Mesothelial cell of epicardium (in vitro differentiated cells): ENCODE data around the gene SH2B3. TPM values are rescaled to one million over a fixed set of nuclear protein-coding genes. Genes with fewer than 3 reads are reported as not detected.
"Not testable (repeated sequence)": the region's sequence is repeated elsewhere in the genome, so short reads cannot be mapped to it uniquely, and the experiment has no call there.

Source experiments
- DNase-seq, 2 experiments: peaks; one replicate each; pipeline ENCODE4 v3.0.0; 2021; ENCODE audit warnings: low spot score in 2 of 2; ENCODE audit not compliant: unreplicated experiment in 2 of 2
- H3K27ac Mint-ChIP-seq: 2 replicates; pipeline ENCODE4 v1.8.0; 2021; ENCODE audit warnings: mixed read lengths
- H3K27me3 Mint-ChIP-seq: 2 replicates; pipeline ENCODE4 v1.8.0; 2021; ENCODE audit warnings: low read depth, mixed read lengths
- H3K36me3 Mint-ChIP-seq: 2 replicates; pipeline ENCODE4 v1.8.0; 2021; ENCODE audit warnings: mixed read lengths
- H3K4me1 Mint-ChIP-seq: 2 replicates; pipeline ENCODE4 v1.8.0; 2021; ENCODE audit warnings: mixed read lengths
- H3K4me3 Mint-ChIP-seq: 2 replicates; pipeline ENCODE4 v1.8.0; 2021; ENCODE audit warnings: mild to moderate bottlenecking, moderate library complexity, mixed read lengths
- H3K9me3 Mint-ChIP-seq: 2 replicates; pipeline ENCODE4 v1.8.0; 2021; ENCODE audit warnings: mixed read lengths
- total RNA-seq: library from RNA; stranded (reverse); gene quantifications from 3 replicates; pipeline ENCODE4 v1.2.1, GENCODE V29; 2021
- TF ChIP-seq, protein P1 (sequence below): fragments of 200-600 bp; sonication (generic); IDR thresholded peaks from one replicate; pipeline ENCODE4 v1.5.0; 2021; ENCODE audit warnings: antibody characterized with exemption; ENCODE audit not compliant: unreplicated experiment

The SH2B3 gene
- total RNA-seq, 1 donor from 2014 or later, result 2.1 TPM

GRCh38 chr12:111393700-111394300, 11.9 kb upstream of the SH2B3 start:
- peaks cover 5% of the 10 kb centered on the region for H3K4me1 Mint-ChIP-seq
- TF ChIP-seq, protein P1, sequence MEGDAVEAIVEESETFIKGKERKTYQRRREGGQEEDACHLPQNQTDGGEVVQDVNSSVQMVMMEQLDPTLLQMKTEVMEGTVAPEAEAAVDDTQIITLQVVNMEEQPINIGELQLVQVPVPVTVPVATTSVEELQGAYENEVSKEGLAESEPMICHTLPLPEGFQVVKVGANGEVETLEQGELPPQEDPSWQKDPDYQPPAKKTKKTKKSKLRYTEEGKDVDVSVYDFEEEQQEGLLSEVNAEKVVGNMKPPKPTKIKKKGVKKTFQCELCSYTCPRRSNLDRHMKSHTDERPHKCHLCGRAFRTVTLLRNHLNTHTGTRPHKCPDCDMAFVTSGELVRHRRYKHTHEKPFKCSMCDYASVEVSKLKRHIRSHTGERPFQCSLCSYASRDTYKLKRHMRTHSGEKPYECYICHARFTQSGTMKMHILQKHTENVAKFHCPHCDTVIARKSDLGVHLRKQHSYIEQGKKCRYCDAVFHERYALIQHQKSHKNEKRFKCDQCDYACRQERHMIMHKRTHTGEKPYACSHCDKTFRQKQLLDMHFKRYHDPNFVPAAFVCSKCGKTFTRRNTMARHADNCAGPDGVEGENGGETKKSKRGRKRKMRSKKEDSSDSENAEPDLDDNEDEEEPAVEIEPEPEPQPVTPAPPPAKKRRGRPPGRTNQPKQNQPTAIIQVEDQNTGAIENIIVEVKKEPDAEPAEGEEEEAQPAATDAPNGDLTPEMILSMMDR, result no peak
- H3K4me3 Mint-ChIP-seq, result no peak overlapping the region
- DNase-seq, result no peak
- H3K27ac Mint-ChIP-seq, result no peak overlapping the region
- no peaks in the 10 kb centered on the region for H3K9me3 Mint-ChIP-seq
- H3K27me3 Mint-ChIP-seq, result peaks cover 12% of the 10 kb centered on the region
- no peaks in the 10 kb centered on the region for H3K36me3 Mint-ChIP-seq

GRCh38 chr12:111394480-111394879, 11.2 kb upstream of the SH2B3 start:
- TF ChIP-seq, protein P1, result no peak
- H3K36me3 Mint-ChIP-seq, result no peaks in the 10 kb centered on the region
- H3K9me3 Mint-ChIP-seq, result no peaks in the 10 kb centered on the region
- H3K27me3 Mint-ChIP-seq, result peaks cover 10% of the 10 kb centered on the region
- no peak overlapping the region for H3K27ac Mint-ChIP-seq
- no peak for DNase-seq
- peaks cover 5% of the 10 kb centered on the region for H3K4me1 Mint-ChIP-seq
- no peak overlapping the region for H3K4me3 Mint-ChIP-seq

DNA sequence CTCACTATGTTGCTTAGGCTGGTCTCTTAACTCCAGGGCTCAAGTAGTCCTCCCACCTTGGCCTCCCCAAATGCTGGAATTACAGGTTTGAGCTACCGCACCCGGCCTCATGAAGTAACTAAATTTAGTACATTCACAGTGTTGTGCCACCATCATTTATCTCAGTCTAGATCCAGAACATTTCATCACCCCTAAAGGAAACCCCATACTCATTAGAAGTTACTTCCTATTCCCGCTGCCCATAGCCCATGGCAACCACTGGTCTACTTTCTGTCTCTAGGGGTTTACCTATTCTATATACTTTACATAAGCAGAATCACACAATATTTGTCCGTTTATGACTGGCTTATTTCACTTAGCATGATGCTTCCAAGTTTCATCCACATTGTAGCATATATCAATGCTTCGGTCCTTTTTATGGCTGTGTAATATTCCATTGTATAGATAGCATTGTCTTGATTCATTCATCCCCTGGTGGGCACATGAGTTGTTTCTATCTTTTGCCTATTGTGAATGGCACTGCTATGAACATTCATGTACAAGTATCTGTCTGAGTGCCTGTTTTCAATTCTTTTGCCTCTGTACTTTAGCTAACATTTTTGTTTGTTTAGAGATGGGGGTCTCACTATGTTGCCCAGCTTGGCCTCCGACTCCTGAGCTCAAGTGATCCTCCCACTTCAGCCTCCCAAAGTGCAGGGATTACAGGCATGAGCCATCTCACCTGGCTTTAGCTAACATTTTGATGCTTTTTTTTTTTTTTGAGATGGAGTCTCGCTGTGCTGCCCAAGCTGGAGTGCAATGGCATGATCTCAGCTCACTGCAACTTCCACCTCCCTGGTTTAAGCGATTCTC, 10.2 kb upstream of the SH2B3 start:
- H3K9me3 Mint-ChIP-seq, result no peaks in the 10 kb centered on the region
- no peak overlapping the region for H3K4me3 Mint-ChIP-seq
- H3K27ac Mint-ChIP-seq, result no peak overlapping the region
- no peaks in the 10 kb centered on the region for H3K36me3 Mint-ChIP-seq
- DNase-seq, result no peak
- peaks cover 5% of the 10 kb centered on the region for H3K4me1 Mint-ChIP-seq
- H3K27me3 Mint-ChIP-seq, result peaks cover 15% of the 10 kb centered on the region
- TF ChIP-seq, protein P1, result no peak

DNA sequence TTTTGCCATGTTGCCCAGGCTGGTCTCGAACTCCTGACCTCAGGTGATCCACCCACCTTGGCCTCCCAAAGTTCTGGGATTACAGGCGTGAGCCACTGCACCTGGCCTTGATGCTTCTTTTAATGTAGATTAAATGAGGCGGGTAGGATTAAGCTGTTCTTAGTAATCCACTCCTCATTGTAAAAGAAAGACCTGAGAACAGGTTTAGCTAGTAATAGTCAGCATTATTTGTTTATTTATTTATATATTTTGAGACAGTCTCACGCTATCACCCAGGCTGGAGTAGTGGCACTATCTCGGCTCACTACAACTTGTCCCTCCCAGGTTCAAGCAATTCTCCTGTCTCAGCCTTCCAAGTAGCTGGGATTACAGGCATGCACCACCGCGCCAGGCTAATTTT, 9.5 kb upstream of the SH2B3 start:
- DNase-seq, H3K9me3 Mint-ChIP-seq, H3K27ac Mint-ChIP-seq, H3K4me3 Mint-ChIP-seq, H3K36me3 Mint-ChIP-seq, H3K4me1 Mint-ChIP-seq: not testable (repeated sequence)
- H3K27me3 Mint-ChIP-seq, result peaks cover 12% of the 10 kb centered on the region

GRCh38 chr12:111396726-111397445, 8.8 kb upstream of the SH2B3 start:
- peak overlapping the region; percentile 55 for H3K4me3 Mint-ChIP-seq
- DNase-seq, result peak; percentile 81 to 95
- TF ChIP-seq, protein P1, result peak; percentile 95
- H3K9me3 Mint-ChIP-seq, result no peaks in the 10 kb centered on the region
- H3K4me1 Mint-ChIP-seq, result peaks cover 5% of the 10 kb centered on the region
- H3K27me3 Mint-ChIP-seq, result peaks cover 12% of the 10 kb centered on the region
- no peaks in the 10 kb centered on the region for H3K36me3 Mint-ChIP-seq
- H3K27ac Mint-ChIP-seq, result no peak overlapping the region

DNA sequence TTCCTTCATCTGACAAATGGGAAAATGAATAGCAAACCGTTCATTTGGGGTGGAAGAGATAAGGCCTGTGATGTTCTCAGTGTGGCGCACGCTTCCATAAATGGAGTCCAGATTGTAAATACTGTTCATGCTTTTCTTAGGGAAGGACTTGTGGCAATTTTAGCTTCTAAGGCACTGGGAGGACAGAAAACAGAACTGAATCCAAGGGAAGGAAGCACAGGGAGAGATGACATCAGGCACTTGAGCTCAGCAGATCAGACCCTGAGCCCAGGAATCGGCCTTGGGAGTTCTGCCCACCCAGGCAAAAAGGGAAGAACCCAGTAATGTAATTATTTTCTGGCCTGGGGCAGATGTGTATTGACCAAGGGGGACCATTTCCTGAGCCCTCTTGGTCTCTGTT, 7.2 kb upstream of the SH2B3 start:
- DNase-seq, result no peak
- Mint-ChIP-seq H3K4me1 (peaks cover 9% of the 10 kb centered on the region), H3K27ac (no peak overlapping the region), H3K4me3 (no peak overlapping the region), H3K36me3 (no peaks in the 10 kb centered on the region), H3K27me3 (peaks cover 19% of the 10 kb centered on the region), H3K9me3 (no peaks in the 10 kb centered on the region)
- TF ChIP-seq, protein P1, result no peak

DNA sequence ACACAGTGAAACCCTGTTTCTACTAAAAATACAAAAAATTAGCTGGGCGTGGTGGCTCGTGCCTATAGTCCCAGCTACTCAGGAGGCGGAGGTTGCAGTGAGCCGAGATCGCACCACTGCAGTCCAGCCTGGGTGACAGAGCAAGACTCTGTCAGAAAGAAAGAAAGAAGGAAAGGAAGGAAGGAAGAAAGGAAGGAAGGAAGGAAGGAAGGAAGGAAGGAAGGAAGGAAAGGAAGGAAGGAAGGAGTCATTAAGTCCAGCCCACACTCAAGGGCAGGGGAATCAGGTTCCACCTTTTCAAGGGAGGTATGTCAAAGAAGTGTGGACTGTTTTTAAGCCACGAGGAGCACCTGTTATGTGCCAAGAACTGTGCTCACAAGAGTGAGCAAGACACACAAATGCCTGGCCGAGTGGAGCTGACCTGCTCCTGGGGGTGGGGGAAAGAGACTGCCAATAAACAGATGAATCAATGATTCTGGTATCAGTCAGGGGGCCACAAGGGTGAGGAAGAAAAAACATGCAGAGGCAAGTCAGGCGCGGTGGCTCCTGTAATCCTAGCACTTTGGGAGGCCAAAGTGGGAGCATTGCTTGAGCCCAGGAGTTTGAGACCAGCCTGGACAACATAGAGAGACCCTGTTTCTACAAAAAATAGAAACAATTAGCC, 5.8 kb upstream of the SH2B3 start:
- not testable (repeated sequence) for DNase-seq, H3K9me3 Mint-ChIP-seq, H3K4me3 Mint-ChIP-seq, H3K4me1 Mint-ChIP-seq, H3K36me3 Mint-ChIP-seq, H3K27ac Mint-ChIP-seq
- H3K27me3 Mint-ChIP-seq, result peaks cover 29% of the 10 kb centered on the region
